Measurements from ENCODE around the gene C6orf120. TPM values are rescaled to one million over a fixed set of nuclear protein-coding genes. Genes with fewer than 3 reads are reported as not detected.

C6orf120 gene
- total RNA-seq, 4 donors from 2014 or later = 14.8 to 29.0 (median 21.7) TPM

DNA sequence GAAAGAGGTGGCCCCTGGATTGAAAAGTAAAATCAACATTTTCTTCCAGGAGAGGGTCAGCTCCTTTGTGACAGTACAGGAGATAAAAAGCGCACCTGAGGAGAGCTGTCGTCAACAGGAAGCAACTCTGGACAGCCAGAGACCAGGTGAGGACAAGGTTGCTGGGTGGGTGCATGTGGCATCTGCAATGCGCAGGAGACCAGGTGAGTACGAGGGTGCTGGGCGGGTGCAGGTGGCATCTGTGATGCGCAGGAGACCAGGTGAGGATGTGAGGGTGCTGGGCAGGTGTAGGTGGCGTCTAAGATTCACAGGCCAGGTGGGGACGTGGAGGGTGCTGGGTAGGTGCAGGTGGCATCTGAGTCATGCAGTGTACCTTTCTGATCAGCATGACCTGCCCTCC, 38.5 kb upstream of the C6orf120 start:
- Histone ChIP-seq H3K4me1 (peaks cover 0 to 8% (median 0%) of the 10 kb centered on the region in 3 donors), H3K4me3 (no peak overlapping the region), H3K9me3 (no peaks in the 10 kb centered on the region), H3K27ac (no peak overlapping the region), H3K27me3 (no peaks in the 10 kb centered on the region), H3K36me3 (peaks cover 16 to 95% (median 32%) of the 10 kb centered on the region in 3 donors)
- 90 to 92% methylated on average over 8 of the region's 8 CpGs for WGBS, 2 donors
- TF ChIP-seq, protein P1, sequence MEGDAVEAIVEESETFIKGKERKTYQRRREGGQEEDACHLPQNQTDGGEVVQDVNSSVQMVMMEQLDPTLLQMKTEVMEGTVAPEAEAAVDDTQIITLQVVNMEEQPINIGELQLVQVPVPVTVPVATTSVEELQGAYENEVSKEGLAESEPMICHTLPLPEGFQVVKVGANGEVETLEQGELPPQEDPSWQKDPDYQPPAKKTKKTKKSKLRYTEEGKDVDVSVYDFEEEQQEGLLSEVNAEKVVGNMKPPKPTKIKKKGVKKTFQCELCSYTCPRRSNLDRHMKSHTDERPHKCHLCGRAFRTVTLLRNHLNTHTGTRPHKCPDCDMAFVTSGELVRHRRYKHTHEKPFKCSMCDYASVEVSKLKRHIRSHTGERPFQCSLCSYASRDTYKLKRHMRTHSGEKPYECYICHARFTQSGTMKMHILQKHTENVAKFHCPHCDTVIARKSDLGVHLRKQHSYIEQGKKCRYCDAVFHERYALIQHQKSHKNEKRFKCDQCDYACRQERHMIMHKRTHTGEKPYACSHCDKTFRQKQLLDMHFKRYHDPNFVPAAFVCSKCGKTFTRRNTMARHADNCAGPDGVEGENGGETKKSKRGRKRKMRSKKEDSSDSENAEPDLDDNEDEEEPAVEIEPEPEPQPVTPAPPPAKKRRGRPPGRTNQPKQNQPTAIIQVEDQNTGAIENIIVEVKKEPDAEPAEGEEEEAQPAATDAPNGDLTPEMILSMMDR (IDR thresholded peaks at IDR 0.05) = no peak
- TF ChIP-seq POLR2A (IDR thresholded peaks at IDR 0.05) = no peak
- intact Hi-C loops (cut with DNase I) = no loop called here
- no peak for DNase-seq

DNA sequence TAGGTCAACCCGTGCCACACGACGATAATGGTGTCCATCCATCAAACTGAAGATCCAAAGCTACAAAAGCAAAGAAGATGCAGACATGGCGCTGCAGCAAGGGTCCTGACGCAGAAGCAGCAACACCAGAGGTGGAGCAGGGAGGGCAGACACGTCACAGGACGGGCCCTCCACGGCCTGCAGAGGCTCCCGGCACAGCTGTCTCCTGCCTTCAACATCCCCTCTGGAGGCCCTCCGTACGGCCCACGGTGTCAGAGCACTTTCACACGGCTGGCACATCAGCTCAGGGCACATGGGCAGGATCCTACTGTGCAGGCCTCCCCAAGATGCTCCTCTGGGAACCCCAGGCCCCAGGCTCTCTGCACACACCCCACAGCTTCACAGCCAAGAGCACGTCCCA, 37.7 kb upstream of the C6orf120 start:
- WGBS, 2 donors = 91 to 92% methylated on average over 4 to 8 of the region's 14 CpGs
- peaks cover 0 to 9% (median 0%) of the 10 kb centered on the region in 3 donors for H3K4me1 ChIP-seq
- no peaks in the 10 kb centered on the region for H3K9me3 ChIP-seq
- TF ChIP-seq, protein P1 (IDR thresholded peaks at IDR 0.05) = no peak
- no peak for TF ChIP-seq POLR2A (IDR thresholded peaks at IDR 0.05)
- no peaks in the 10 kb centered on the region for H3K27me3 ChIP-seq
- H3K36me3 ChIP-seq = peaks cover 12 to 95% (median 32%) of the 10 kb centered on the region in 3 donors
- no peak for DNase-seq
- no peak overlapping the region for H3K4me3 ChIP-seq
- intact Hi-C loops (cut with DNase I) = no loop called here
- no peak overlapping the region for H3K27ac ChIP-seq

DNA sequence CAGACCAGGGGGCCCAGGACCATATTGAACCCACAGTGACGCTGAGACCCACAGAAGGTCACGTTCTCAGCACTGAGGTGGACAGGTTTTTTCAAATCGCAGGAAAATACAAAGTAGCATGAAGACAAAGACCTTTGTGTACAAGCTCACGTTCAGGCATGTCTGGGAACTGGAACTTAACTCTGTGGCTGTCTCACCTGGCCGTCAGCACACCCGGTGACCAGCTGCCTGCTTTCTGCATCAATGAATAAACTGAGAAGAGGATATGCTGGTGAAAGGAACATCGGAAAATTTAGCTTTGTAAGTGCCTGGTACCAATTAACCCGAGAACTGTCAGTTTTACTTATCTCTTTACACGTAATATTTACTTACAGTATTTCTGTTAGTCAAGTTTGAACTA, 36.6 kb upstream of the C6orf120 start:
- Histone ChIP-seq H3K27me3 (no peaks in the 10 kb centered on the region), H3K36me3 (peaks cover 1 to 94% (median 28%) of the 10 kb centered on the region in 3 donors), H3K4me3 (no peak overlapping the region), H3K9me3 (no peaks in the 10 kb centered on the region), H3K27ac (no peak overlapping the region), H3K4me1 (peaks cover 0 to 12% (median 0%) of the 10 kb centered on the region in 3 donors)
- intact Hi-C loops (cut with DNase I) = no loop called here
- no peak for TF ChIP-seq POLR2A (IDR thresholded peaks at IDR 0.05)
- TF ChIP-seq, protein P1 (IDR thresholded peaks at IDR 0.05) = no peak
- DNase-seq = no peak
- 62 to 68% methylated on average over 5 to 9 of the region's 9 CpGs for WGBS, 2 donors

GRCh38 chr6:169666441-169666840, 35.5 kb upstream of the C6orf120 start:
- intact Hi-C loops (cut with DNase I) = no loop called here
- Histone ChIP-seq H3K4me3 (no peak overlapping the region), H3K36me3 (peaks cover 0 to 94% (median 19%) of the 10 kb centered on the region in 3 donors), H3K27ac (no peak overlapping the region), H3K9me3 (no peaks in the 10 kb centered on the region), H3K27me3 (no peaks in the 10 kb centered on the region), H3K4me1 (peaks cover 0 to 12% (median 0%) of the 10 kb centered on the region in 3 donors)
- no peak for TF ChIP-seq POLR2A (IDR thresholded peaks at IDR 0.05)
- TF ChIP-seq, protein P1 (IDR thresholded peaks at IDR 0.05) = no peak
- 93 to 97% methylated on average over 10 to 14 of the region's 18 CpGs for WGBS, 2 donors
- DNase-seq = no peak

DNA sequence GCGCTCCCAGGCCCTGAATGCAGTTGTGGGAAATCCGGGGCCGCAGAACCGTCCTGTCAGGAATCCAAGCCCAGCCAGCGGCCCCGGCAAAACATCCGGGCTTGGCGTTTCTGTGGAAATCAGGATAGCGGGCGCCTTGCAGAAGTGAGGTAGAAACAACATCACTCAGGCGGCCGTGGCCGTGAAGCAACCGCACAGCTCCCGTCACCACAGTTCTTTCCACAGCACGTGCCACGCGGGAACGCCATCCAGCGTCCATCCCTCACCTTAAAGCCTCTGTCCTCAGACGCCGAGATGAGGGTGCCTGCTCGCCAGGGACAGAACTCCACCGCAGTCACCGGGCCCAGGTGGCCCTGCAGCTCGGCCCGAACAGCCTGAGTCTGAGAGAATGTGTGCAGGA, 34.2 kb upstream of the C6orf120 start:
- no peak for TF ChIP-seq POLR2A (IDR thresholded peaks at IDR 0.05)
- TF ChIP-seq, protein P1 (IDR thresholded peaks at IDR 0.05) = no peak
- peaks cover 0 to 89% (median 17%) of the 10 kb centered on the region in 3 donors for H3K36me3 ChIP-seq
- H3K9me3 ChIP-seq = no peaks in the 10 kb centered on the region
- peaks cover 0 to 12% (median 0%) of the 10 kb centered on the region in 3 donors for H3K4me1 ChIP-seq
- H3K27ac ChIP-seq = no peak overlapping the region
- WGBS, 2 donors = 93 to 94% methylated on average over 22 to 27 of the region's 27 CpGs
- H3K27me3 ChIP-seq = no peaks in the 10 kb centered on the region
- DNase-seq = no peak
- intact Hi-C loops (cut with DNase I) = no loop called here
- no peak overlapping the region for H3K4me3 ChIP-seq
